Effector CD4-positive, alpha-beta T cell (primary cell): ENCODE results near the gene CCNJL.

Experiments used
- DNase-seq: peaks from one replicate; pipeline ENCODE4 v3.0.0-alpha.2; 2020

Gene CCNJL

GRCh38 chr5:160330212-160330611 is 17.8 kb upstream of the CCNJL start:
- no peak for DNase-seq

GRCh38 chr5:160327818-160328217 is 15.5 kb upstream of the CCNJL start:
- no peak for DNase-seq

- DNase-seq: no peak
These were observed 14.6 kb upstream of the CCNJL start for GRCh38 chr5:160326981-160327380.

- no peak for DNase-seq
These were observed 13.4 kb upstream of the CCNJL start for GRCh38 chr5:160325716-160326115.

GRCh38 chr5:160324886-160325285 is 12.5 kb upstream of the CCNJL start:
- no peak for DNase-seq

GRCh38 chr5:160318409-160318808 is 6.0 kb upstream of the CCNJL start:
- DNase-seq: no peak

- no peak for DNase-seq
These were observed 5.1 kb upstream of the CCNJL start for GRCh38 chr5:160317434-160317833.

- DNase-seq: no peak
These were observed 3.6 kb upstream of the CCNJL start for GRCh38 chr5:160315968-160316367.

GRCh38 chr5:160312960-160313727 is 780 bp upstream of the CCNJL start:
- no peak for DNase-seq

- DNase-seq: no peak
These were observed 752 bp downstream of the CCNJL start for GRCh38 chr5:160311491-160312133.

GRCh38 chr5:160310552-160311295 is 1.6 kb downstream of the CCNJL start:
- no peak for DNase-seq

- no peak for DNase-seq
These were observed 2.2 kb downstream of the CCNJL start for GRCh38 chr5:160310140-160310539.

- DNase-seq: no peak
These were observed 5.7 kb downstream of the CCNJL start for GRCh38 chr5:160306696-160307095.

- no peak for DNase-seq
These were observed 7.0 kb downstream of the CCNJL start for GRCh38 chr5:160305319-160305718.

GRCh38 chr5:160303690-160304089 is 8.7 kb downstream of the CCNJL start:
- DNase-seq: no peak

GRCh38 chr5:160298189-160298588 is 14.2 kb downstream of the CCNJL start:
- DNase-seq: no peak

- no peak for DNase-seq
These were observed 14.6 kb downstream of the CCNJL start for GRCh38 chr5:160297776-160298175.

GRCh38 chr5:160297004-160297403 is 15.4 kb downstream of the CCNJL start:
- DNase-seq: no peak

GRCh38 chr5:160296496-160296895 is 15.9 kb downstream of the CCNJL start:
- DNase-seq: no peak

- DNase-seq: no peak
These were observed 18.3 kb downstream of the CCNJL start for GRCh38 chr5:160293901-160294561.

- DNase-seq: no peak
These were observed 19.0 kb downstream of the CCNJL start for GRCh38 chr5:160293386-160293785.

- no peak for DNase-seq
These were observed 20.9 kb downstream of the CCNJL start for GRCh38 chr5:160291467-160291866.

- DNase-seq: no peak
These were observed 21.6 kb downstream of the CCNJL start for GRCh38 chr5:160290751-160291150.
